Measurements from ENCODE around the gene FBXL20. TPM values are rescaled to one million over a fixed set of nuclear protein-coding genes. Genes with fewer than 3 reads are reported as not detected.
"Not testable (repeated sequence)": the region's sequence is repeated elsewhere in the genome, so short reads cannot be mapped to it uniquely, and the experiment has no call there.

Gene FBXL20
- total RNA-seq, 4 donors from 2014 or later, result 10.4 to 15.4 (median 13.1) TPM

DNA sequence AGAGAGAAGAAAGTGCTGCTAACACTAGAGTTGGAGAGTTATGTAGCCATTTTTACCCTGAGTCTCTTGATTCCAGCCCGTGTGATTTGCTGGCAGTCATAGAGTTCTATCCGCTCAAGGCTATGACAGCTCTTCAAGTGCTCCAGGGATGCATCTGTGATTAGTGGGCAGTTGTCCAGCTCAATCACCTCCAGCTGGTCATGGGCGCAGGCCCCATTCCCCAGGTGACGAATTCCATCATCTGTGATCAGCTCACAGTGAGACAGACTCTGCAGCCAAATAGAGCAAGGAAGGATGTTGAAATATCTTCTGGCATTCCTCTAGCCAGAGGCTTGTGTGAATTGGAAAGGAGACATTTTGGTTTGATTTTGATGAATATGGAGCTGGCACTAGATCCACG lies 137.3 kb downstream of the FBXL20 start:
- H3K4me1 ChIP-seq, result peaks cover 7 to 12% of the 10 kb centered on the region in 2 donors
- no peaks in the 10 kb centered on the region for H3K27me3 ChIP-seq
- DNase-seq, result peak; percentile 85 to 90
- intact Hi-C loops (cut with DNase I; ENCODE audit: low total_unique reads) (no loop called here), in situ Hi-C loops (cut with MboI; ENCODE audit: low sequenced_read_pairs in 4 of 4) (no loop called here)
- no peak for TF ChIP-seq POLR2A (IDR thresholded peaks at IDR 0.05)
- TF ChIP-seq, protein P1, sequence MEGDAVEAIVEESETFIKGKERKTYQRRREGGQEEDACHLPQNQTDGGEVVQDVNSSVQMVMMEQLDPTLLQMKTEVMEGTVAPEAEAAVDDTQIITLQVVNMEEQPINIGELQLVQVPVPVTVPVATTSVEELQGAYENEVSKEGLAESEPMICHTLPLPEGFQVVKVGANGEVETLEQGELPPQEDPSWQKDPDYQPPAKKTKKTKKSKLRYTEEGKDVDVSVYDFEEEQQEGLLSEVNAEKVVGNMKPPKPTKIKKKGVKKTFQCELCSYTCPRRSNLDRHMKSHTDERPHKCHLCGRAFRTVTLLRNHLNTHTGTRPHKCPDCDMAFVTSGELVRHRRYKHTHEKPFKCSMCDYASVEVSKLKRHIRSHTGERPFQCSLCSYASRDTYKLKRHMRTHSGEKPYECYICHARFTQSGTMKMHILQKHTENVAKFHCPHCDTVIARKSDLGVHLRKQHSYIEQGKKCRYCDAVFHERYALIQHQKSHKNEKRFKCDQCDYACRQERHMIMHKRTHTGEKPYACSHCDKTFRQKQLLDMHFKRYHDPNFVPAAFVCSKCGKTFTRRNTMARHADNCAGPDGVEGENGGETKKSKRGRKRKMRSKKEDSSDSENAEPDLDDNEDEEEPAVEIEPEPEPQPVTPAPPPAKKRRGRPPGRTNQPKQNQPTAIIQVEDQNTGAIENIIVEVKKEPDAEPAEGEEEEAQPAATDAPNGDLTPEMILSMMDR (IDR thresholded peaks at IDR 0.05 in 4 of 5, conservative IDR thresholded peaks at IDR 0.05 in 1 of 5), result no peak
- H3K27ac ChIP-seq, result peak overlapping the region; percentile 57 to 79 (median 68)
- peaks cover 0 to 55% of the 10 kb centered on the region in 2 donors for H3K36me3 ChIP-seq
- ATAC-seq, result peak; percentile 94 to 96
- H3K4me3 ChIP-seq, result no peak overlapping the region
- no peaks in the 10 kb centered on the region for H3K9me3 ChIP-seq

- no peak overlapping the region for H3K27ac ChIP-seq
- H3K27me3 ChIP-seq, result no peaks in the 10 kb centered on the region
- in situ Hi-C loops (cut with MboI; ENCODE audit: low sequenced_read_pairs in 4 of 4) (no loop called here), intact Hi-C loops (cut with DNase I; ENCODE audit: low total_unique reads) (no loop called here)
- ATAC-seq, result no peak
- no peak for DNase-seq
- no peak overlapping the region for H3K4me3 ChIP-seq
- H3K4me1 ChIP-seq, result peaks cover 7 to 12% of the 10 kb centered on the region in 2 donors
- H3K36me3 ChIP-seq, result peaks cover 0 to 55% of the 10 kb centered on the region in 2 donors
- H3K9me3 ChIP-seq, result no peaks in the 10 kb centered on the region
- TF ChIP-seq, protein P1 (IDR thresholded peaks at IDR 0.05 in 4 of 5, conservative IDR thresholded peaks at IDR 0.05 in 1 of 5), result no peak
- TF ChIP-seq POLR2A (IDR thresholded peaks at IDR 0.05), result no peak
Observed at GRCh38 chr17:39261286-39261685, 140.1 kb downstream of the FBXL20 start.

DNA sequence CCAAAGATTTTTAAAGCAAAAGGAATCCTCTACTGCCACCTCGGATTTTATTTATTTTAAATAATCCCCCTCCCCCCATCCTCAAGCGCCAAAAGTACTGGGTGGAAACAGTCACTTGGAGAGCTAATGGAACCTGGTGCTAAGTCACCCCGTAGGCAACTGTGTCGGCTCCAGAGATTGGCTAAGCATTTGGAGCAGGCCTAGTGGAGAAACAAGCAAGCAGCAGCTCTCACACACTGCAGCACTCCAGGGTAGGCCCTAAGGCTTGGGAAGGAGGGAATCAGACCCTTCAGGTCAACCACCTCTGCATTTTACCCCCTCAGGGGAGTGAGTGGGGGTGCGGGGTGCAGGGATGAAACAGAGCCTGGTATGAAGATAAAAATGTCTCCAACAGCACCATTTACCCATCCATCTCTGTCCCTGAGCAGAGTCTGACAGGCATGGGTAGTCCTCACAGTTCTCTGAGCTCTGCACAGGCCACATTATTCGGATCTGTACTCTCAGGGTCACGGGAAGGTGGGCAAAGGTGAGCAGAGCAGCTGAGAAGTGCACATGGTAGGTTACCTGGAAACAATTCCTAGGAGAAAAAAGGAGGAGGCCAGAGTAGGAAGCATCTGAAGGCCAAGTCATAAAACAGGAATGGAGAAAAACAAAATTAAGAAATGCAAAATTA lies 148.5 kb downstream of the FBXL20 start:
- in situ Hi-C loops (cut with MboI; ENCODE audit: low sequenced_read_pairs in 4 of 4), result no loop called here
- intact Hi-C loops (cut with DNase I; ENCODE audit: low total_unique reads), result no loop called here
- Histone ChIP-seq H3K4me1 (no peaks in the 10 kb centered on the region), H3K36me3 (peaks cover 0 to 16% of the 10 kb centered on the region in 2 donors), H3K4me3 (no peak overlapping the region), H3K27me3 (no peaks in the 10 kb centered on the region), H3K27ac (no peak overlapping the region), H3K9me3 (no peaks in the 10 kb centered on the region)
- no peak for DNase-seq
- TF ChIP-seq POLR2A (IDR thresholded peaks at IDR 0.05), result no peak
- TF ChIP-seq, protein P1 (IDR thresholded peaks at IDR 0.05 in 4 of 5, conservative IDR thresholded peaks at IDR 0.05 in 1 of 5), result no peak
- no peak for ATAC-seq

- intact Hi-C loops (cut with DNase I; ENCODE audit: low total_unique reads), result no loop called here
Observed at GRCh38 chr17:39251997-39252396, 149.4 kb downstream of the FBXL20 start.

GRCh38 chr17:39250076-39250475 lies 151.3 kb downstream of the FBXL20 start:
- H3K27me3 ChIP-seq; H3K27ac ChIP-seq; H3K9me3 ChIP-seq; in situ Hi-C loops (cut with MboI; ENCODE audit: low sequenced_read_pairs in 4 of 4); intact Hi-C loops (cut with DNase I; ENCODE audit: low total_unique reads); ATAC-seq; H3K4me1 ChIP-seq; DNase-seq; H3K36me3 ChIP-seq; H3K4me3 ChIP-seq: not testable (repeated sequence)

More at GRCh38 chr17:39251997-39252396, 149.4 kb downstream of the FBXL20 start:
- DNase-seq (no peak), ATAC-seq (no peak)
- no peak overlapping the region for H3K27ac ChIP-seq
- H3K4me3 ChIP-seq, result no peak overlapping the region
- H3K36me3 ChIP-seq, result peaks cover 0 to 9% of the 10 kb centered on the region in 2 donors
- TF ChIP-seq, protein P1 (IDR thresholded peaks at IDR 0.05 in 4 of 5, conservative IDR thresholded peaks at IDR 0.05 in 1 of 5), result no peak
- TF ChIP-seq POLR2A (IDR thresholded peaks at IDR 0.05), result no peak
- H3K27me3 ChIP-seq, result no peaks in the 10 kb centered on the region
- H3K4me1 ChIP-seq, result no peaks in the 10 kb centered on the region
- no peaks in the 10 kb centered on the region for H3K9me3 ChIP-seq
- in situ Hi-C loops (cut with MboI; ENCODE audit: low sequenced_read_pairs in 4 of 4), result no loop called here
